ENCODE results near the gene PAX5. TPM values are rescaled to one million over a fixed set of nuclear protein-coding genes. Genes with fewer than 3 reads are reported as not detected.

The PAX5 gene
- total RNA-seq, 2 experiments from 2014 or later, result 0.95 to 1.1 TPM

DNA sequence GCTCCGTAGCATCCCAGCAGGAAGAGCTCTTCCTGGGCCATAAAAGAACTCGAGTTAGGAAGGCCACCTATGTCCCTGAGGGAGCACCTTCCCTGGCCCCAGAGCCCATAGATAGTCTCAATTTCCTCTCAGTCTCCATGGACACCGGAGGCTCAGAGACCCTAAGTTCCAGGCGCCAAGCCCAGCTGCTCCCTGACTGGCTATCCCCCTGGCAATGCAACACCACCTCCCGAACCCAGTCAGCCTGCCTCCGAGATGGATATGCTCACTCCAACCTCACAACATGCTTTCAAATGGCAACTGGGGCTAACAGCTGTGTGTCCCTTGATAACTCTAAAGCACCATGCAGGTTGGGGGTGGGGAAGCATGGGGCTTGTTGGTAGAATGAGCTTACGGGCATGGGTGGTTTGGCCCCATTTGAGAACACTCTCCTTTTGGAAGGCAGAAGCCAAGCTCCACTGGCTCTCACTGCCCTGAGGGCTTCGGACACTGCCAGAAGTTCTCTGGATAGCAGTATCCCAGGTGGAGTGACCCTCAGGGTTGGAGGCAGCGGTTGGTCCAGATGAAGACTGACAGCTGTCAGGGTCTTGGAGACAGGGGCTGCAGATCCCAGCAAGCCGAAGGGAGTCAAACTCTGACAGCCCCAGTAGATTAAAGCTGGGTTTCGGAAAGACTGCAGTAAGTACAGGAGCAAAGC, 165.3 kb downstream of the PAX5 start:
- no peak overlapping the region for H3K27ac Mint-ChIP-seq
- H3K4me3 Mint-ChIP-seq, result no peak overlapping the region
- DNase-seq, result no peak
- no peaks in the 10 kb centered on the region for H3K36me3 Mint-ChIP-seq (ENCODE audit: low read depth)
- no peak for TF ChIP-seq CTCF (IDR thresholded peaks at IDR 0.05)
- intact Hi-C loops (cut with micrococcal nuclease), result no loop called here
- CTCF ChIA-PET, result interaction anchor here (1.0 to 2.3 kb wide), 4 partner anchors 11 to 119 kb away, joined by 3 to 5 read pairs (median 3); no protein-coding TSS in a partner anchor
- H3K9me3 Mint-ChIP-seq, result no peaks in the 10 kb centered on the region
- no peak for ATAC-seq
- POLR2A ChIA-PET, result no interaction called here
- no peaks in the 10 kb centered on the region for H3K4me1 Mint-ChIP-seq (ENCODE audit: low read depth)
- H3K27me3 Mint-ChIP-seq, result peaks cover 4% of the 10 kb centered on the region

GRCh38 chr9:36867672-36868471, 166.2 kb downstream of the PAX5 start:
- H3K4me1 Mint-ChIP-seq (ENCODE audit: low read depth), result no peaks in the 10 kb centered on the region

GRCh38 chr9:36867241-36867640, 166.8 kb downstream of the PAX5 start:
- Mint-ChIP-seq H3K4me3 (no peak overlapping the region), H3K27me3 (peaks cover 1% of the 10 kb centered on the region), H3K36me3 (ENCODE audit: low read depth) (no peaks in the 10 kb centered on the region), H3K9me3 (no peaks in the 10 kb centered on the region), H3K4me1 (ENCODE audit: low read depth) (no peaks in the 10 kb centered on the region), H3K27ac (no peak overlapping the region)
- ChIA-PET POLR2A (interaction anchor here (1.8 kb wide), 1 partner anchor 8 kb away, joined by 5 read pairs; no protein-coding TSS in a partner anchor), CTCF (interaction anchor here (0.9 to 1.4 kb wide), 4 partner anchors 9 to 89 kb away, joined by 3 read pairs; no protein-coding TSS in a partner anchor)
- TF ChIP-seq CTCF (IDR thresholded peaks at IDR 0.05), result no peak
- no peak for ATAC-seq
- intact Hi-C loops (cut with micrococcal nuclease), result no loop called here
- no peak for DNase-seq

More at GRCh38 chr9:36867672-36868471, 166.2 kb downstream of the PAX5 start:
- DNase-seq (no peak), ATAC-seq (no peak)
- intact Hi-C loops (cut with micrococcal nuclease), result no loop called here
- CTCF ChIA-PET, result interaction anchor here (1.0 to 2.3 kb wide), 4 partner anchors 10 to 120 kb away, joined by 3 to 5 read pairs (median 3); no protein-coding TSS in a partner anchor
- POLR2A ChIA-PET, result no interaction called here
- no peaks in the 10 kb centered on the region for H3K36me3 Mint-ChIP-seq (ENCODE audit: low read depth)
- H3K9me3 Mint-ChIP-seq, result no peaks in the 10 kb centered on the region
- H3K27ac Mint-ChIP-seq, result no peak overlapping the region
- peaks cover 2% of the 10 kb centered on the region for H3K27me3 Mint-ChIP-seq
- no peak overlapping the region for H3K4me3 Mint-ChIP-seq
- TF ChIP-seq CTCF (IDR thresholded peaks at IDR 0.05), result no peak

GRCh38 chr9:36866840-36867239, 167.2 kb downstream of the PAX5 start:
- no peak for DNase-seq
- ChIA-PET POLR2A (interaction anchor here (1.8 kb wide), 1 partner anchor 8 kb away, joined by 5 read pairs; no protein-coding TSS in a partner anchor), CTCF (interaction anchor here (0.8 to 1.4 kb wide), 5 partner anchors 9 to 125 kb away, joined by 3 read pairs; no protein-coding TSS in a partner anchor)
- no peak for ATAC-seq
- Mint-ChIP-seq H3K4me3 (no peak overlapping the region), H3K36me3 (ENCODE audit: low read depth) (no peaks in the 10 kb centered on the region), H3K27me3 (peaks cover 1% of the 10 kb centered on the region), H3K9me3 (no peaks in the 10 kb centered on the region), H3K27ac (no peak overlapping the region), H3K4me1 (ENCODE audit: low read depth) (no peaks in the 10 kb centered on the region)
- intact Hi-C loops (cut with micrococcal nuclease), result no loop called here
- TF ChIP-seq CTCF (IDR thresholded peaks at IDR 0.05), result no peak
